SH-SY5Y (cell line): ENCODE data around the gene FOXD1.

Source experiments
- GATA2 ChIP-seq: IDR thresholded peaks from 2 replicates; pipeline ENCODE4 v1.6.1; 2011; ENCODE audit warnings: mild to moderate bottlenecking, low read depth, low read length
- GATA3 ChIP-seq: IDR thresholded peaks from 2 replicates; pipeline ENCODE4 v1.6.1; 2011; ENCODE audit warnings: low read depth, mild to moderate bottlenecking, low read length, moderate library complexity

- no peak for TF ChIP-seq GATA2
- TF ChIP-seq GATA3: no peak
Measured at GRCh38 chr5:73434907-73435306, 13.7 kb downstream of the FOXD1 start.
